GM12878 (cell line): ENCODE results near the gene ART4. TPM values are rescaled to one million over a fixed set of nuclear protein-coding genes. Genes with fewer than 3 reads are reported as not detected.

Experiments
- ATAC-seq: fragments of 200-7000 bp; cut with Tn5 transposase; 3 replicates; pipeline ENCODE4 v1.9.1; 2020; ENCODE audit warnings: mild to moderate bottlenecking, moderate library complexity
- BruUV-seq: library from RNA; stranded (reverse); fragments of 400-500 nt; replicated peaks from 2 replicates; lab custom pipeline; 2021; lab: Mats Ljungman, UMichigan
- CTCF ChIA-PET: fragments of 300-600 bp; sonication (Branson Sonifier 250); formaldehyde crosslinking; extraction: SDS; loops from one replicate; lab custom pipeline; 2021; ENCODE audit warnings: inconsistent platforms; lab: Yijun Ruan, JAX
- POLR2A ChIA-PET: fragments of 350-600 bp; formaldehyde crosslinking; extraction: SDS; loops from one replicate; lab custom pipeline; 2021; ENCODE audit warnings: inconsistent platforms; lab: Charles Lee
- RAD21 ChIA-PET: fragments of 300-600 bp; sonication (Branson Sonifier 250); formaldehyde crosslinking; loops from one replicate; lab custom pipeline; 2023; ENCODE audit warnings: antibody characterized with exemption; ENCODE audit not compliant: unreplicated experiment; lab: Charles Lee
- SMC1A ChIA-PET: fragments of 300-600 bp; sonication (Branson Sonifier 250); formaldehyde crosslinking; loops from one replicate; lab custom pipeline; 2023; ENCODE audit not compliant: unreplicated experiment, uncharacterized antibody; lab: Charles Lee
- DNase-seq: peaks from one replicate; pipeline ENCODE4 v3.0.0-alpha.2; 2011; ENCODE audit warnings: low read depth, low spot score
- FAIRE-seq: peaks from 3 replicates; lab custom pipeline; 2011; peaks lifted over from hg19 to GRCh38; lab: Jason Lieb, UNC
- H2AFZ ChIP-seq: 2 replicates; pipeline ENCODE4 v1.6.0; 2011; ENCODE audit warnings: low read depth, low read length, control low read depth; ENCODE audit not compliant: control insufficient read depth
- H3K27ac ChIP-seq: 2 replicates; pipeline ENCODE4 v1.5.1; 2011; ENCODE audit warnings: control low read depth; ENCODE audit not compliant: control insufficient read depth, insufficient read depth
- H3K27me3 ChIP-seq, 2 experiments: replicated peaks in 1 of 2; 2 replicates each; pipeline versions ENCODE4 v1.6.0 to v1.6.1; 2011; ENCODE audit warnings: low read length in 1 of 2; ENCODE audit not compliant: control insufficient read depth in 2 of 2, insufficient read depth in 2 of 2
- H3K36me3 ChIP-seq, 2 experiments: 2 replicates each; pipeline ENCODE4 v1.5.1; 2011; ENCODE audit warnings: low read length in 1 of 2; ENCODE audit not compliant: control insufficient read depth in 2 of 2, insufficient read depth in 2 of 2
- H3K4me1 ChIP-seq: 2 replicates; pipeline ENCODE4 v1.6.1; 2011; ENCODE audit warnings: mild to moderate bottlenecking, low read length, moderate library complexity, mixed read lengths; ENCODE audit not compliant: control insufficient read depth, insufficient read depth
- H3K4me2 ChIP-seq: 2 replicates; pipeline ENCODE4 v1.6.0; 2011; ENCODE audit warnings: control low read depth; ENCODE audit not compliant: control insufficient read depth, insufficient read depth
- H3K4me3 ChIP-seq: fragments of 200-600 bp; sonication (generic); 2 replicates; pipeline ENCODE4 v1.5.1; 2016
- H3K79me2 ChIP-seq: 2 replicates; pipeline ENCODE4 v1.6.0; 2011; ENCODE audit warnings: low read length; ENCODE audit not compliant: control insufficient read depth, insufficient read depth
- H3K9ac ChIP-seq: 2 replicates; pipeline ENCODE4 v1.8.0; 2011; ENCODE audit warnings: low read length, control low read depth, mixed read lengths; ENCODE audit not compliant: control insufficient read depth, insufficient read depth
- H3K9me3 ChIP-seq: replicated peaks from 3 replicates; pipeline ENCODE4 v1.5.1; 2011; ENCODE audit warnings: mild to moderate bottlenecking, low read length; ENCODE audit not compliant: control insufficient read depth, insufficient read depth
- H4K20me1 ChIP-seq: 2 replicates; pipeline ENCODE4 v1.6.0; 2011; ENCODE audit not compliant: control insufficient read depth, insufficient read depth
- BHLHE40 ChIP-seq, 2 experiments: fragments of 450-650 bp in 1 of 2; IDR thresholded peaks; 2 replicates each; pipeline ENCODE4 v1.6.1; 2011 to 2017; ENCODE audit warnings: low read depth in 2 of 2, borderline replicate concordance in 1 of 2, improper control_type of control experiment in 1 of 2, low read length in 1 of 2, mild to moderate bottlenecking in 1 of 2
- CHD4 ChIP-seq: fragments of 200-600 bp; sonication (generic); IDR thresholded peaks from 2 replicates; pipeline ENCODE4 v1.6.1; 2016; ENCODE audit warnings: mild to moderate bottlenecking
- EZH2 ChIP-seq: IDR thresholded peaks from 2 replicates; pipeline ENCODE4 v1.6.1; 2012; ENCODE audit warnings: low read depth, mild to moderate bottlenecking, control low read depth, inconsistent platforms, low read length, borderline replicate concordance; ENCODE audit not compliant: control insufficient read depth
- FOXM1 ChIP-seq: IDR thresholded peaks from 2 replicates; pipeline ENCODE4 v1.6.1; 2012; ENCODE audit warnings: low read depth, mild to moderate bottlenecking, inconsistent platforms, low read length, moderate library complexity
- HDAC6 ChIP-seq: fragments of 200-600 bp; sonication (generic); IDR thresholded peaks from one replicate; pipeline ENCODE4 v1.8.0; 2017; ENCODE audit warnings: antibody characterized with exemption; ENCODE audit not compliant: unreplicated experiment
- LARP7 ChIP-seq: fragments of 450-650 bp; IDR thresholded peaks from 2 replicates; pipeline ENCODE4 v1.6.1; 2017; ENCODE audit warnings: mild to moderate bottlenecking
- MAX ChIP-seq: IDR thresholded peaks from 2 replicates; pipeline ENCODE4 v1.6.1; 2012; ENCODE audit warnings: low read depth, low read length, improper control_type of control experiment
- MTA2 ChIP-seq: fragments of 450-650 bp; IDR thresholded peaks from 2 replicates; pipeline ENCODE4 v1.6.1; 2016; ENCODE audit warnings: low read depth, mild to moderate bottlenecking, moderate library complexity
- NR2C2 ChIP-seq: IDR thresholded peaks from 2 replicates; pipeline ENCODE4 v1.6.1; 2011; ENCODE audit warnings: borderline replicate concordance, low read depth; ENCODE audit not compliant: control insufficient read depth, insufficient read length
- PBX3 ChIP-seq: IDR thresholded peaks from 2 replicates; pipeline ENCODE4 v1.6.1; 2011; ENCODE audit warnings: mild to moderate bottlenecking, low read depth, low read length, moderate library complexity; ENCODE audit not compliant: insufficient replicate concordance
- PML ChIP-seq: IDR thresholded peaks from 2 replicates; pipeline ENCODE4 v1.6.1; 2012; ENCODE audit warnings: low read length, inconsistent platforms
- POLR2A ChIP-seq: IDR thresholded peaks from 2 replicates; pipeline ENCODE4 v1.6.1; 2011; ENCODE audit warnings: low read depth, mild to moderate bottlenecking, low read length
- POLR2AphosphoS5 ChIP-seq: IDR thresholded peaks from 2 replicates; pipeline ENCODE4 v1.6.1; 2011; ENCODE audit warnings: mild to moderate bottlenecking, low read length, inconsistent platforms
- RELA ChIP-seq: fragments of 450-650 bp; IDR thresholded peaks from 2 replicates; pipeline ENCODE4 v1.8.0; 2014; ENCODE audit warnings: borderline replicate concordance; ENCODE audit not compliant: partially characterized antibody
- SMC3 ChIP-seq: IDR thresholded peaks from 2 replicates; pipeline ENCODE4 v1.6.1; 2011; ENCODE audit warnings: low read length, improper control_type of control experiment, borderline replicate concordance
- SREBF1 ChIP-seq: IDR thresholded peaks from 2 replicates; pipeline ENCODE4 v1.6.1; 2012; ENCODE audit warnings: mild to moderate bottlenecking, low read length
- YY1 ChIP-seq: IDR thresholded peaks from 2 replicates; pipeline ENCODE4 v1.6.1; 2011; ENCODE audit warnings: low read depth, mild to moderate bottlenecking, low read length
- ZBED1 ChIP-seq: IDR thresholded peaks from 2 replicates; pipeline ENCODE4 v1.6.1; 2016; ENCODE audit warnings: borderline replicate concordance
- WGBS: methylation state at CpG from one replicate; pipeline ENCODE4 v1.1.6; 2016; ENCODE audit warnings: low lambda C conversion rate; ENCODE audit not compliant: insufficient replicate concordance, insufficient coverage; ENCODE audit errors: missing lambda C conversion rate; 5-methylcytosine and 5-hydroxymethylcytosine counted together
- in situ Hi-C: fragments of 300-500 bp; cut with MboI; formaldehyde crosslinking; loops from 9 replicates; pipeline ENCODE4 v1.14.3; 2018; ENCODE audit warnings: mixed read lengths
- intact Hi-C: fragments of 100-400 bp; cut with micrococcal nuclease; formaldehyde crosslinking; loops from one replicate; pipeline ENCODE4 v1.14.2; 2022; ENCODE audit not compliant: unreplicated experiment
- polyA plus RNA-seq, 11 experiments: library from polyadenylated mRNA; depleted of rRNA in 4 of 11; unstranded in 6 of 11; stranded (reverse) in 5 of 11; fragments of >200 nt; fragmentation: Nextera tagmentation in 4 of 11; fragmentation: Illumina TruSeq in 1 of 11; extraction: Ambion mirVana in 4 of 11; extraction: Trizol in 1 of 11; gene quantifications; 1 replicate in 1 of 11; 2 replicates in 10 of 11; pipeline versions ENCODE4 v1.2.1 to v1.2.3, GENCODE V29; 2011 to 2016; ENCODE audit warnings: inconsistent platforms in 2 of 11, missing spikeins in 2 of 11, low read depth in 1 of 11
- total RNA-seq, 4 experiments: library from RNA; depleted of rRNA in 3 of 4; stranded (reverse); fragments of >200 nt in 3 of 4; fragmentation: Illumina TruSeq in 1 of 4; extraction: Trizol in 1 of 4; gene quantifications; 2 replicates each; pipeline versions ENCODE4 v1.2.1 to v1.2.3, GENCODE V29; 2013 to 2021
- TF ChIP-seq, protein P1 (sequence below): IDR thresholded peaks from 2 replicates; pipeline ENCODE4 v1.6.1; 2012; ENCODE audit warnings: low read length, inconsistent platforms

The ART4 gene
- total and polyA plus RNA-seq, 10 of the 15 experiments (the other 5 are each of a cell fraction or from before 2014, with no cell fraction given), result 0.02 TPM; not detected in 9

GRCh38 chr12:14839262-14839661, 4.1 kb downstream of the ART4 start (continued):
- TF ChIP-seq FOXM1 (no peak), NR2C2 (no peak), PML (no peak), CHD4 (no peak)

GRCh38 chr12:14836336-14837210, 6.8 kb downstream of the ART4 start:
- H3K36me3 ChIP-seq, result no peaks in the 10 kb centered on the region
- BruUV-seq, result no TSS peak
- in situ Hi-C loops, result no loop called here
- intact Hi-C loops, result no loop called here
- H2AFZ ChIP-seq, result no peak overlapping the region
- H3K4me3 ChIP-seq, result no peak overlapping the region
- H4K20me1 ChIP-seq, result no peaks in the 10 kb centered on the region
- TF ChIP-seq EZH2 (no peak), BHLHE40 (IDR thresholded peaks at IDR 0.05; ENCODE audit: borderline replicate concordance in 1 of 2, low read depth in 2 of 2, low read length in 1 of 2) (no peak), RELA (no peak), POLR2A (no peak), SREBF1 (no peak), PBX3 (no peak), POLR2AphosphoS5 (no peak), MAX (no peak), LARP7 (no peak), MTA2 (no peak), YY1 (no peak), HDAC6 (no peak), FOXM1 (no peak), ZBED1 (no peak), SMC3 (no peak)
- TF ChIP-seq, protein P1, sequence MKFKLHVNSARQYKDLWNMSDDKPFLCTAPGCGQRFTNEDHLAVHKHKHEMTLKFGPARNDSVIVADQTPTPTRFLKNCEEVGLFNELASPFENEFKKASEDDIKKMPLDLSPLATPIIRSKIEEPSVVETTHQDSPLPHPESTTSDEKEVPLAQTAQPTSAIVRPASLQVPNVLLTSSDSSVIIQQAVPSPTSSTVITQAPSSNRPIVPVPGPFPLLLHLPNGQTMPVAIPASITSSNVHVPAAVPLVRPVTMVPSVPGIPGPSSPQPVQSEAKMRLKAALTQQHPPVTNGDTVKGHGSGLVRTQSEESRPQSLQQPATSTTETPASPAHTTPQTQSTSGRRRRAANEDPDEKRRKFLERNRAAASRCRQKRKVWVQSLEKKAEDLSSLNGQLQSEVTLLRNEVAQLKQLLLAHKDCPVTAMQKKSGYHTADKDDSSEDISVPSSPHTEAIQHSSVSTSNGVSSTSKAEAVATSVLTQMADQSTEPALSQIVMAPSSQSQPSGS, result no peak
- TF ChIP-seq, all 136 proteins: peak for 0
- POLR2A ChIA-PET, result interaction anchor here (0.6 kb wide), 1 partner anchor 30 kb away, joined by 3 read pairs; no protein-coding TSS in a partner anchor
- Histone ChIP-seq H3K79me2 (no peaks in the 10 kb centered on the region), H3K9ac (no peak overlapping the region), H3K4me1 (no peaks in the 10 kb centered on the region), H3K27me3 (no peaks in the 10 kb centered on the region; a peak in 2 of 4 replicates), H3K27ac (no peak overlapping the region), H3K4me2 (no peak overlapping the region), H3K9me3 (no peaks in the 10 kb centered on the region)
- RAD21 ChIA-PET, result no interaction called here
- DNase-seq (no peak), ATAC-seq (no peak; the same call in 2 of the 3 replicates), FAIRE-seq (no peak)
- CTCF ChIA-PET, result interaction anchor here (0.5 to 2.0 kb wide), 4 partner anchors 10 to 439 kb away, joined by 3 to 7 read pairs (median 6); no protein-coding TSS in a partner anchor
- SMC1A ChIA-PET, result interaction anchor here (0.9 to 1.6 kb wide), 5 partner anchors 12 to 159 kb away, joined by 3 to 6 read pairs (median 3); no protein-coding TSS in a partner anchor
- WGBS, result 21% methylated on average over 7 of the region's 7 CpGs
